Left lung (tissue), 10 donors: ENCODE results near the gene CUL2. TPM values are rescaled to one million over a fixed set of nuclear protein-coding genes. Genes with fewer than 3 reads are reported as not detected.

Experiments
- ATAC-seq: fragments of 200-7000 bp; cut with Tn5 transposase; one replicate; pipeline ENCODE4 v1.9.1; 2020; ENCODE audit warnings: moderate library complexity
- DNase-seq, 4 donors: peaks; one replicate each; pipeline ENCODE4 v3.0.0-alpha.2; 2013 to 2020
- H3K27ac ChIP-seq, 2 donors: fragments of 200-600 bp; sonication (generic) in 1 of 2; one replicate each; pipeline versions ENCODE4 v1.5.0 to v1.8.0; 2020 to 2021
- H3K27me3 ChIP-seq, 2 donors: fragments of 200-600 bp; sonication (generic) in 1 of 2; one replicate each; pipeline versions ENCODE4 v1.5.0 to v1.8.0; 2020 to 2021
- H3K36me3 ChIP-seq, 2 donors: fragments of 200-600 bp; sonication (generic) in 1 of 2; one replicate each; pipeline versions ENCODE4 v1.5.0 to v1.8.0; 2020 to 2021
- H3K4me1 ChIP-seq, 2 donors: fragments of 200-600 bp; one replicate each; pipeline ENCODE4 v1.8.0; 2021
- H3K4me3 ChIP-seq, 2 donors: fragments of 200-600 bp; sonication (generic) in 1 of 2; one replicate each; pipeline versions ENCODE4 v1.5.0 to v1.8.0; 2020 to 2021; ENCODE audit warnings: mild to moderate bottlenecking in 1 of 2
- H3K9me3 ChIP-seq, 2 donors: fragments of 200-600 bp; sonication (generic) in 1 of 2; one replicate each; pipeline versions ENCODE4 v1.5.0 to v1.8.0; 2020 to 2021
- intact Hi-C, 2 donors: fragments of 100-400 bp; cut with DNase I; formaldehyde crosslinking; loops; one replicate each; pipeline versions ENCODE4 v1.11.2 to v1.14.2; 2022
- polyA plus RNA-seq, 6 donors: library from polyadenylated mRNA; unstranded; fragments of 120-200 nt; gene quantifications; one replicate each; pipeline ENCODE4 v1.2.1, GENCODE V29; 2013; ENCODE audit not compliant: insufficient read length in 6 of 6
- total RNA-seq, 2 donors: library from RNA; stranded (reverse); fragmentation: NEBNext Ultra II Directional; extraction: Animal tissue kit (Norgen Biotek cat#: 25700); gene quantifications; one replicate each; pipeline ENCODE4 v1.2.1, GENCODE V29; 2021
- TF ChIP-seq, protein P1 (sequence below), 2 donors: fragments of 200-600 bp; sonication (generic) in 1 of 2; IDR thresholded peaks; one replicate each; pipeline versions ENCODE4 v1.5.0 to v1.8.0; 2021; ENCODE audit warnings: antibody characterized with exemption in 2 of 2
- donor health status: DM: no; HTN: yes; CAD: no.
- donor health status: DM: no; HTN: no; CAD: no.

Gene CUL2
- total and polyA plus RNA-seq, 8 donors: 28.7 to 42.5 (median 37.4) TPM

- Histone ChIP-seq H3K4me1 (no peaks in the 10 kb centered on the region), H3K27ac (no peak overlapping the region), H3K36me3 (peaks cover 0 to 90% of the 10 kb centered on the region in 2 donors), H3K4me3 (no peak overlapping the region), H3K27me3 (no peaks in the 10 kb centered on the region), H3K9me3 (no peaks in the 10 kb centered on the region)
- DNase-seq (no peak), ATAC-seq (no peak)
- intact Hi-C loops: no loop called here
- TF ChIP-seq, protein P1, sequence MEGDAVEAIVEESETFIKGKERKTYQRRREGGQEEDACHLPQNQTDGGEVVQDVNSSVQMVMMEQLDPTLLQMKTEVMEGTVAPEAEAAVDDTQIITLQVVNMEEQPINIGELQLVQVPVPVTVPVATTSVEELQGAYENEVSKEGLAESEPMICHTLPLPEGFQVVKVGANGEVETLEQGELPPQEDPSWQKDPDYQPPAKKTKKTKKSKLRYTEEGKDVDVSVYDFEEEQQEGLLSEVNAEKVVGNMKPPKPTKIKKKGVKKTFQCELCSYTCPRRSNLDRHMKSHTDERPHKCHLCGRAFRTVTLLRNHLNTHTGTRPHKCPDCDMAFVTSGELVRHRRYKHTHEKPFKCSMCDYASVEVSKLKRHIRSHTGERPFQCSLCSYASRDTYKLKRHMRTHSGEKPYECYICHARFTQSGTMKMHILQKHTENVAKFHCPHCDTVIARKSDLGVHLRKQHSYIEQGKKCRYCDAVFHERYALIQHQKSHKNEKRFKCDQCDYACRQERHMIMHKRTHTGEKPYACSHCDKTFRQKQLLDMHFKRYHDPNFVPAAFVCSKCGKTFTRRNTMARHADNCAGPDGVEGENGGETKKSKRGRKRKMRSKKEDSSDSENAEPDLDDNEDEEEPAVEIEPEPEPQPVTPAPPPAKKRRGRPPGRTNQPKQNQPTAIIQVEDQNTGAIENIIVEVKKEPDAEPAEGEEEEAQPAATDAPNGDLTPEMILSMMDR (IDR thresholded peaks at IDR 0.05): no peak
Measured at GRCh38 chr10:35035606-35036005, 54.5 kb downstream of the CUL2 start.

DNA sequence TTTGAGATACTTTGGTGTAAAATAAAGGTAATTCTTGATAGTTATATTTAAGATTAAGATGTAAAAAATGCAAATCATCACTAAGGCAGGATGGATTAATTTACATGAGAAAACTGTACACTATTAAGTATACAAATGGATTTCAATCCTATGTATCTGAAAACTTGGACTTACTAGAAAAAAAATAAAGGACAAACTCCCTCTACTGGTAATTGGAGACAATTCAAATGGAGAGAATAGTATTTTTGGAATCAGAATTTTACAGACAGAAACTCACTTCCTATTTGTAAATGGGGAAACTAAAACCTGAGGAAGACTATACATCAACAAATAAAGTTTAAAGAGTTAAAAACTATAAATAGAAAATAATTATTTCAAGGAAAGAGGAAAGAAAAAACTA lies 62.6 kb downstream of the CUL2 start:
- peak in 2 of 4 donors; percentile 7 to 28 for DNase-seq
- TF ChIP-seq, protein P1 (IDR thresholded peaks at IDR 0.05): peak; percentile 6 to 38
- no peak for ATAC-seq
- no peak overlapping the region for H3K4me3 ChIP-seq
- no peaks in the 10 kb centered on the region for H3K27me3 ChIP-seq
- no peaks in the 10 kb centered on the region for H3K4me1 ChIP-seq
- H3K36me3 ChIP-seq: peaks cover 0 to 84% of the 10 kb centered on the region in 2 donors
- H3K27ac ChIP-seq: no peak overlapping the region
- intact Hi-C loops: no loop called here
- no peaks in the 10 kb centered on the region for H3K9me3 ChIP-seq

DNA sequence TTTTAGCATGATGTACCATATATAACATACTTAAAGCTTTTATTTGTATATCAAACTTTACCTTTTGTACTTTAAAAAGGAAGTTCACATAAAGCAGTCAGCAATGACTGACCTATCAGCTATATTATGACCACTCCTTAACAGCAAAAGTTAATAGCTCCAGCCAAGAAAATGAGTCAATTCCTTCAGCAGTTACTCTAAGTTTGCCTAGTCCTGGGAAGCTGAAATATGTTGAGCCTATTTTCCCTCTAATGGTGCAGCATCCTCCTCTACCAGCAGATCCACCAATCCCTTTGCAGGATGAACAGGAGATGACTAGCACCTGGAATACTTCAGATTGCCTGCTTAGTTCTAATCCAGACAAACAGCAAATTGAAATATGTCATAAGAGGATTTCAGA lies 64.2 kb downstream of the CUL2 start:
- ATAC-seq: no peak
- Histone ChIP-seq H3K4me1 (no peaks in the 10 kb centered on the region), H3K36me3 (peaks cover 0 to 75% of the 10 kb centered on the region in 2 donors), H3K9me3 (no peaks in the 10 kb centered on the region), H3K4me3 (no peak overlapping the region), H3K27me3 (no peaks in the 10 kb centered on the region), H3K27ac (no peak overlapping the region)
- TF ChIP-seq, protein P1 (IDR thresholded peaks at IDR 0.05): no peak
- no peak for DNase-seq
- intact Hi-C loops: no loop called here

- Histone ChIP-seq H3K36me3 (peaks cover 0 to 62% of the 10 kb centered on the region in 2 donors), H3K4me3 (no peak overlapping the region), H3K4me1 (no peaks in the 10 kb centered on the region), H3K9me3 (no peaks in the 10 kb centered on the region), H3K27me3 (no peaks in the 10 kb centered on the region), H3K27ac (no peak overlapping the region)
- DNase-seq (no peak), ATAC-seq (no peak)
- TF ChIP-seq, protein P1 (IDR thresholded peaks at IDR 0.05): no peak
- intact Hi-C loops: no loop called here
Measured at GRCh38 chr10:35020481-35020880, 69.7 kb downstream of the CUL2 start.

GRCh38 chr10:35019041-35020024 lies 70.8 kb downstream of the CUL2 start:
- no peaks in the 10 kb centered on the region for H3K4me1 ChIP-seq
- peaks cover 0 to 64% of the 10 kb centered on the region in 2 donors for H3K36me3 ChIP-seq
- no peak overlapping the region for H3K27ac ChIP-seq
- DNase-seq (no peak), ATAC-seq (no peak)
- no peaks in the 10 kb centered on the region for H3K9me3 ChIP-seq
- no peak overlapping the region for H3K4me3 ChIP-seq
- TF ChIP-seq, protein P1 (IDR thresholded peaks at IDR 0.05): no peak
- intact Hi-C loops: no loop called here
- H3K27me3 ChIP-seq: no peaks in the 10 kb centered on the region
